Measurements from ENCODE around the gene CHST11.

- TF ChIP-seq CTCF (optimal IDR thresholded peaks at IDR 0.05 in 1 of 3, IDR thresholded peaks at IDR 0.05 in 1 of 3, conservative IDR thresholded peaks at IDR 0.05 in 1 of 3; ENCODE audit: extremely low read depth in 1 of 3, insufficient read depth in 2 of 3, low read length in 3 of 3) (no peak), EZH2 (IDR thresholded peaks at IDR 0.05; ENCODE audit: low read length) (no peak)
These were observed 18.5 kb downstream of the CHST11 start for GRCh38 chr12:104475271-104475670.
